Mononuclear cell (primary cell): ENCODE results near the gene LRRC72. TPM values are rescaled to one million over a fixed set of nuclear protein-coding genes. Genes with fewer than 3 reads are reported as not detected.

ENCODE experiments used
- H3K27me3 ChIP-seq: 2 replicates; pipeline ENCODE4 v1.6.0; 2011; ENCODE audit warnings: low read length, control low read depth; ENCODE audit not compliant: insufficient read depth
- H3K4me1 ChIP-seq: 2 replicates; pipeline ENCODE4 v1.5.1; 2011; ENCODE audit warnings: mild to moderate bottlenecking, low read length, control low read depth; ENCODE audit not compliant: insufficient read depth
- H3K4me3 ChIP-seq: 2 replicates; pipeline ENCODE4 v1.5.1; 2011; ENCODE audit warnings: mild to moderate bottlenecking, low read length, moderate library complexity
- H3K9me3 ChIP-seq: 2 replicates; pipeline ENCODE4 v1.5.1; 2011; ENCODE audit warnings: low read depth, mild to moderate bottlenecking, control low read depth, low read length
- total RNA-seq: library from RNA; depleted of rRNA; stranded (reverse); fragments of >200 nt; gene quantifications from one replicate; pipeline ENCODE4 v1.2.3, GENCODE V29; 2012

Gene LRRC72
- total RNA-seq, 1 donor: not detected

- H3K9me3 ChIP-seq: no peaks in the 10 kb centered on the region
- H3K4me1 ChIP-seq: no peaks in the 10 kb centered on the region
- H3K4me3 ChIP-seq: no peak overlapping the region
- no peaks in the 10 kb centered on the region for H3K27me3 ChIP-seq
These were observed 24.0 kb downstream of the LRRC72 start for GRCh38 chr7:16550671-16551070.

- H3K4me1 ChIP-seq: no peaks in the 10 kb centered on the region
- no peaks in the 10 kb centered on the region for H3K27me3 ChIP-seq
- no peaks in the 10 kb centered on the region for H3K9me3 ChIP-seq
- no peak overlapping the region for H3K4me3 ChIP-seq
These were observed 28.1 kb downstream of the LRRC72 start for GRCh38 chr7:16554518-16555236.

GRCh38 chr7:16556359-16556758 is 29.7 kb downstream of the LRRC72 start:
- no peaks in the 10 kb centered on the region for H3K4me1 ChIP-seq
- H3K9me3 ChIP-seq: no peaks in the 10 kb centered on the region
- H3K4me3 ChIP-seq: no peak overlapping the region
- no peaks in the 10 kb centered on the region for H3K27me3 ChIP-seq

- no peak overlapping the region for H3K4me3 ChIP-seq
- H3K27me3 ChIP-seq: no peaks in the 10 kb centered on the region
- no peaks in the 10 kb centered on the region for H3K9me3 ChIP-seq
- H3K4me1 ChIP-seq: no peaks in the 10 kb centered on the region
These were observed 32.2 kb downstream of the LRRC72 start for GRCh38 chr7:16558761-16559302.

GRCh38 chr7:16559497-16560179 is 33.0 kb downstream of the LRRC72 start:
- Histone ChIP-seq H3K4me3 (no peak overlapping the region), H3K4me1 (no peaks in the 10 kb centered on the region), H3K27me3 (no peaks in the 10 kb centered on the region), H3K9me3 (no peaks in the 10 kb centered on the region)

GRCh38 chr7:16561943-16562342 is 35.3 kb downstream of the LRRC72 start:
- Histone ChIP-seq H3K4me3 (no peak overlapping the region), H3K27me3 (no peaks in the 10 kb centered on the region), H3K9me3 (no peaks in the 10 kb centered on the region), H3K4me1 (no peaks in the 10 kb centered on the region)

GRCh38 chr7:16562456-16563220 is 36.0 kb downstream of the LRRC72 start:
- H3K27me3 ChIP-seq: no peaks in the 10 kb centered on the region
- no peaks in the 10 kb centered on the region for H3K9me3 ChIP-seq
- no peak overlapping the region for H3K4me3 ChIP-seq
- H3K4me1 ChIP-seq: no peaks in the 10 kb centered on the region

- Histone ChIP-seq H3K4me1 (no peaks in the 10 kb centered on the region), H3K27me3 (no peaks in the 10 kb centered on the region), H3K9me3 (no peaks in the 10 kb centered on the region), H3K4me3 (peak overlapping the region; percentile 15)
These were observed 36.8 kb downstream of the LRRC72 start for GRCh38 chr7:16563281-16564022.

GRCh38 chr7:16564023-16564380 is 37.4 kb downstream of the LRRC72 start:
- Histone ChIP-seq H3K9me3 (no peaks in the 10 kb centered on the region), H3K27me3 (no peaks in the 10 kb centered on the region), H3K4me1 (no peaks in the 10 kb centered on the region), H3K4me3 (no peak overlapping the region)

GRCh38 chr7:16564909-16565426 is 38.3 kb downstream of the LRRC72 start:
- Histone ChIP-seq H3K27me3 (no peaks in the 10 kb centered on the region), H3K4me1 (no peaks in the 10 kb centered on the region), H3K4me3 (no peak overlapping the region), H3K9me3 (no peaks in the 10 kb centered on the region)

GRCh38 chr7:16571941-16572340 is 45.3 kb downstream of the LRRC72 start:
- Histone ChIP-seq H3K4me3 (no peak overlapping the region), H3K4me1 (no peaks in the 10 kb centered on the region), H3K27me3 (no peaks in the 10 kb centered on the region), H3K9me3 (no peaks in the 10 kb centered on the region)

GRCh38 chr7:16579216-16579615 is 52.6 kb downstream of the LRRC72 start:
- Histone ChIP-seq H3K27me3 (no peaks in the 10 kb centered on the region), H3K4me3 (no peak overlapping the region), H3K9me3 (no peaks in the 10 kb centered on the region), H3K4me1 (no peaks in the 10 kb centered on the region)

- no peaks in the 10 kb centered on the region for H3K27me3 ChIP-seq
- no peak overlapping the region for H3K4me3 ChIP-seq
- H3K4me1 ChIP-seq: no peaks in the 10 kb centered on the region
- no peaks in the 10 kb centered on the region for H3K9me3 ChIP-seq
These were observed 54.7 kb downstream of the LRRC72 start for GRCh38 chr7:16581286-16581685.

GRCh38 chr7:16583834-16584233 is 57.2 kb downstream of the LRRC72 start:
- Histone ChIP-seq H3K9me3 (no peaks in the 10 kb centered on the region), H3K4me3 (no peak overlapping the region), H3K4me1 (no peaks in the 10 kb centered on the region), H3K27me3 (no peaks in the 10 kb centered on the region)
